Measurements from ENCODE around the gene WNK2.
"Not testable (repeated sequence)": the region's sequence is repeated elsewhere in the genome, so short reads cannot be mapped to it uniquely, and the experiment has no call there.

The WNK2 gene

DNA sequence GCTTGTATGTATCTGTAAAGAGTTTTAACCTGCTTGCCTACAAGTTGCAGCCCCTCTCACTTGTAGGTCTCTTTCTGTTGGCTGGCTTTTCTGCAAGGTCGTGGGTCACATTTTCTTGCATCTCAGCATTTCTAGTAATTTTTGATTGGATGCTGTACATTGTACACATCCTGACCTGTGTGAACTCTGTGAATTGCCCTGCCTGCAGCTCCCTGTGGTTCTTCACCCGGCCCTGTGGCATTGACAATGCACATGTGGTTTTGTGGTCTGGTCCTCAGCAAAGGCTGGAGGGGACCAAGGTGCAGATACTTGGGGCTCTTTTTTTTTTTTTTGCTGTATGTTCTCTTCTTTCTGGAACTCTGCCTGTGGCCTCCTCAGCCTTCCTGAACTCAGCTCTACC is 53.6 kb downstream of the WNK2 start:
- DNase-seq (ENCODE audit: low read depth) = no peak

DNA sequence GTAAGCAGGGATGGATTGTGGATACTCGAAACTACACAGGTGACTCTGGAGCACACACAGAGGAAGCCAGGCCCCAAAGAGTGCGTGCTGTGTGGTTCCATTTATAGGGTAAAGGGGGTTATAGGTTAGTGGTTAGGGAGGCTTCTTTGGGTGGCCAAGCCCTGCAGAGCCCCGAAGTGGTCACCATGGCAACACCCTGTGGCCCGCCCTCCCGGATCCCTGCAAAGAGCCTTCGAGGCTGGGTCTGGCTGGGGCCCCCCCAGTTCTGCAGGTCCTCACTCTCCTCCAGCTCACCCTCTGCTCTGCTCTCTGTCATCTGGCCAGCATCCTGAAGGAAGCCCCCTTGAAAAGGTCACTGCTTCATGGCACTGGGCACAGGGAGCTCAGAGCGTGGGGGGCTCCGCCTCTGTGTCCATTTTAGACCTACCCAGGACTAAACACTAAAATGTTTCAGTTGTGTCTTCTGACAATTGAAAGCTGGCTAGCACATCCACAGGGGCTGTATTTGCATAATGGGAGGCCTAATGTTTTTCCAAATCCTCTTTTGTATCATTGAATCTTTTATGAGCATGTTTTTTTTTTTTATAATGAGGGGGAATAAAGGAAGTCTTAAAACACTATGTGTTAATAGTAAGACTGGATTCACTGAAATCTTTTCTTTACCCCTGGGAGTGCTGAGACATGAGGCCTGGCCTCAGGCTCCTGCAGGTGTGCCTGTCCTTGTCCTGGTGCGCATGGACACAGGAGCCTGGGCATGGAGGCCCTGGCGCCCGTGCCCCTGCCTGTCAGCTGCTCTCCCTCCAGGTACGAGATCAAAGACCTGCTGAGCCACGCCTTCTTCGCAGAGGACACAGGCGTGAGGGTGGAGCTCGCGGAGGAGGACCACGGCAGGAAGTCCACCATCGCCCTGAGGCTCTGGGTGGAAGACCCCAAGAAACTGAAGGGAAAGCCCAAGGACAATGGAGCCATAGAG is 55.3 kb downstream of the WNK2 start:
- no peak for DNase-seq (ENCODE audit: low read depth)

DNA sequence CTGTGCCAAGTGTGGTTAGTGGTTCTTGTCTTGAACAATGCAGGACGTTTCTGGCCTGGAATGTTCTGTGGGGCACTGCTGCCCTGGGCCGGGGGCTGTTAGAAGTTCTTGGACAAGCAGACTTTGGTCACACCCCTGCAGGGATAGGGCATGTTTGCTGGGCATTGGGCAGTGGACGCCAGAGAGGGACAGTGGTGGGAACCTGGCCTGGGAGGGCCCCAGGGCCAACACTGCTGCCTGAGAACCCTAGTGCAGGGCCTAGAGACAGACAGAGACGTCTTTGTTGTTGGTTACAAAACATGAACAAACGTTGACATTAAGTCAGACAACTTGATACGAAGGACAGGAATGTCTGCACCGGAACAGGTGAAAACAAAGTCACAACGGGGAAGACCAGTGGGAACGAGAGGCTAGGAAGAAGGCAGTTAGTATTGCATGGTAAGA is 57.0 kb downstream of the WNK2 start:
- no peak for DNase-seq (ENCODE audit: low read depth)

DNA sequence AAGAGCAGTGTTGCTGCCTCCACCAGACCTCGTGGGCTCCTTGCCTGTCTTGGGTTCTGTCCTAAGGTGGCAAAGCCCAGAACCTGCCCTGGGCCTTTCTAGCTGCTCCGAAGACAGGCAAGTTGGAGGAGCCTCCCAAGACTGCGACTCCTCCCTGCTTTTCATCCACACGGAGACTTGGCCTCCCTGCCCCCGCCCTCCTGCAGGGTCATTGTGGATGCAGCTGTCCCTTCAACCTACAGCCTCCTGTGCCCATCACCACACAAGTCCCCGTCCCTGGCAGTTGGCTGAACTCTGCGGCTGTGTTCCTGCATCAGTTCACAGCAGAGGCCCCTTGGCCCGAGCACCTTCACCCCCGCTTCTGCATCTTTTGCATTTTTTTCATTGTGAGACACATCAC is 59.2 kb downstream of the WNK2 start:
- no peak for DNase-seq (ENCODE audit: low read depth)

DNA sequence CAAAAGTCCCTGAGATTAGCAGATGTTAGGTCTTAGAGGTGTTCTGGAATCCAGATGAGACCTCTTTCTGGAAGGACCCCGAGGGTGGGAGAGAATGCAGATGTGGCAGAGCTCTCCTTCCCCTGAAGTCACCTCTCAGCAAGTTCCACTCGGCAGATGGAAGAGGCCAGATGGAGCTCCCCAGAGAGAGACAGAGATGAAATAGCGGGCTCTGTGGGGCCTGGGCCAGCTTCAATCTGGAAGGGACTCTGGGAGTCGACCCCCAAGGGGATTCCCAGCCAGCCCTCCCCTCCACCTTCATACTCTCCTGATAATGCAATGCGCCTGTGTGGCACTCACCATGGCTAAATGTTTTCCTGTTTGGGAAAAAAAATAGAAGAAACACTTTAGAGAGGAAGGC is 60.2 kb downstream of the WNK2 start:
- DNase-seq (ENCODE audit: low read depth) = no peak

DNA sequence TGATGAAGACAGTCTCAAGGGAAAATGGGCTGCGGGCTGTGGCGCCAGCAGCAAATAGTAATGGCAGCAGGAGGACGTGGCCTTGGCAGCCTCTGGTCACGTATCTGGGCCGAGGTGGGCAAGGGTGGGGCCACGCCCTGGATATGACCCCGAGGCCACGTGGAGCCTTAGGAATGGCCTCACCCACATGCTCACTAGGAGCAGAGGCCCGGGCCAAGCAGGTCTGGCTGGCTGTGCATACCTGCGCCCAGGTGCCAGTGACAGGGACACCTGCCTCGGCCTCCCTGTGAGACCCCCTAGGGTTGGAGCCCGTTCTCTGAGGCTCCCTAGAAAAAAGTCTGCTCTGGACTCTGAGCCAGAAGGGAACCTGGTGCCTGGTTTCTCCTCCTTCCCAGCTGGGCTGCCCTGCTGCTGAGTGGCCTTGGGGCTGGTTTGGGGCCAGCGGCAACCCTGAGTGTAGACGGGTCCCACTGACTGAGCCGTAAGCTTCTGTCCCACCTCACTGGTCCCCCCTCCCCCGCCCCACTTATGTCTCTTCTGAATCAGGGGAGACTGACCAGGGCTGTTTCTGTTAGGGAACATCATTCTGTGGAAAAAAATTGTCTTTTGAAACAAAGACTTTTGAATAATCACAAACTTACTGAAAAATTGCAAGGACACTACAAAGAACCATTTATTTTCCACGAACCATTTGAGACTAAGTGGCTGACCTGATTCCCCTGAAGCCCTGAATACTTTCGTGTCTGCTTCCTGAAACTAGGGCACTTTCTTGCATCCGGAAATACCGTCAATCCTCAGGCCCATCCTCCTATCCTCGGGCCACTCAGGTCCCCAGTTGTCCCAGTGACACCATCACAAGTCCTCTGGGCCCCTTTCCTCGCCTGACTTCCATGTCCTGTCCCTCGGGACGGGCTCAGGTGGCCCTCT is 60.8 kb downstream of the WNK2 start:
- DNase-seq (ENCODE audit: low read depth) = no peak

DNA sequence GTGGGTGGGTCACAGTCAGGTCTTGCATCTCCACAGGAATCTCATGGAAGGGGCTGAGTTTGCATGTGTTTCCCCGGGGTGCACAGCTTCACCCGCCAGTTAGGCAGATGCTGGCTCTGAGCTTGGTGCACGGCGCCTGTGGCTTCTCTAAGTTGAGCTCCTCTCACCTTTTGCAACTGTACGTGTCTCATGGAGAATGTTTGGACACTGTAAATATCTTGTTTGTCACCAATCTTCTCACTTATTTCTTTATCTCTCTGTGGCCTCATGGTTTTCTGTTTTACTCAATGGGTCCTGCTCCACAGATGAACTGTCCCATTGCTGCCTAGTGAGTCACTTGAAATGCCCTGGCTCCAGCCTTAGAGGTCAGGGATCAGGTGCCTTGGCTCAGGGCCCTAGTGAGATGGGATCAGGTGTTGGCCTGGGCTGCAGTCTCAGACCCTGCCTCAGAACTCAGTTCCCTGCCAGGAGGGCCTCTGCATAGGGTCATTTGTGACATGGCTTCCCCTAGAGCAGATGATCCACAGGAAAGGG is 61.6 kb downstream of the WNK2 start:
- DNase-seq (ENCODE audit: low read depth) = no peak

DNA sequence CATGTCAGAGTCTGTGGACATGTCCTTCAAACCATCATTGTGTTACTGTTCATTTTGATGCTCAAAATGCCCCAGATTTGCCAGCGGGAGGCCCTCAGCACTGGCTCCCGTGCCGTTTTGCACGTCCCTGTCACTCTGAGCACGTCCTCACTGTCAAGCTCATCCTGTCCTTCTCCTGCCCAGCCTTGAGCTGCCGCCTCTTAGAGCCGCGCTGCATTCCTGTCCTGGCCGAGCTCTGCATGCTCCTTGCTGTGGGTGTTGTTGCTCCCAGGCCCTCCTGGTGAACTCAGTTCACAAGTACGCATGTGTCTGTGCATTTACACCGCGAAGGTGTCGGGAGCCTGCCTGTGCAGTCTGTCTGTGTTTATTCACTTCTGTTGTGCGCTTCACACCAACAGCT is 62.2 kb downstream of the WNK2 start:
- DNase-seq (ENCODE audit: low read depth) = no peak

DNA sequence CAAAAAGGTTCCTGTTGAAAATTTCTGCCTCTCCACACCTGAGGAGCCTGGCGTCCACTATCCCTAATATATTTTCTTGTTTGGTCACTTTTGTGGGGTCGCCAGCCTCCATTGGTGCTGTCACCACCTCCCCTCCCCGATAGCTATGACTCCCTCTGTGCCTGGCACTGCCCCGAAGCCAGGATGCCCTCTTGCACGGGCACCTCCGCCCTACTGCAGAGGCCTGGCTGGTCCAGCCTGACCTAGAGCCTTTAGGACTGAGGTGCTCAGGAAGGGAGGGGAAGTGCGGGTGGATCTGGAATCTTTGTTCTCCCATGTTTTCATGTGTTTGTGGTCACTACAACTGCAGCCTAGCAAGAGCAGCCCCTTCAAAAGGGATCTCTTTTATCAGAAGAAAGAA is 62.6 kb downstream of the WNK2 start:
- DNase-seq (ENCODE audit: low read depth) = no peak

DNA sequence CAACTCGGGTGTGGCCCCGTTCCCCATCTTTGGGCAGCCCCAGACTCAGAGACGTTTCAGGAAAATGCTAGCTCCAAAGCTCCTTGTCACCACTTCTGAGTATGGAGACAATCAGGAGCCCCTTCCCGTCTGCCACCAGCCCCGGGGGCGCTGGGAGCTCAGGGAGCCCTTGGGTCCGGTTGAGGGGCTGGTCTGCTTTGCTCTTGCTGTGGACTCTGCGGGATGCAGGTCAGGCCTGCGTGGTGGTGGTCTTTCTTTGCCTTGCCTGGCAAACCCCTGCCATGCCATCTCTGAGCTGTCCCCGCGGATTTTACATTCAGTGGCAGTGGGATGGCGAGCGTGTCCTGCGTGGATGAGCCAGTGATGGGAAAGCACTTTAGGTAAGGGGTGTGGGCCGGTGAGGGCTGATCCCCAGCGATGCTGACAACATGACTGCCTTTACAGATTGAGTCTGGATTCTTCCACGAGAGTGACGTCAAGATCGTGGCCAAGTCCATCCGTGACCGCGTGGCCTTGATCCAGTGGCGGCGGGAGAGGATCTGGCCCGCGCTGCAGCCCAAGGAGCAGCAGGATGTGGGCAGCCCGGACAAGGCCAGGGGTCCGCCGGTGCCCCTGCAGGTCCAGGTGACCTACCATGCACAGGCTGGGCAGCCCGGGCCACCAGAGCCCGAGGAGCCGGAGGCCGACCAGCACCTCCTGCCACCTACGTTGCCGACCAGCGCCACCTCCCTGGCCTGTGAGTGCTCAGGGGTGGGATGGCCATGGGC is 63.3 kb downstream of the WNK2 start:
- no peak for DNase-seq (ENCODE audit: low read depth)

DNA sequence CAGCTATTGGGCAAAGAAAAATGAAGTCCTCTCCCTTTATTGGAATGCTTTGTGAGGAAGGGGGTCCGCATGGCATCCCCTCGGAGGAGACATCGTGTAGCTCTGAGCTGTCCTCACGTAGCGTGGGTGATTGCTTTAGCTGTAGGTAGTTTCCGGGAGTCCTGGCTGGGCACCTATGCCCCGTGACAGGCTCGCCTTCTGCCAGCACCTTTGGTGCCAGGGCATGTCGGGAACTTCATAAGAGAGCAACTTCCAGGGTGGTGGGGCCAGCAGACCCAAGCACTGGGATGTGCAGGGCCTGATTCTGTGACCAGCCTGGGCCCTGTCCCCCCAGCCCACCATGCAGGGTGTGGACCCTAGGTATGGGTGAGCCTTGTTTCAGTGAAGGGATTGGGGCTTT is 64.0 kb downstream of the WNK2 start:
- DNase-seq (ENCODE audit: low read depth) = no peak

DNA sequence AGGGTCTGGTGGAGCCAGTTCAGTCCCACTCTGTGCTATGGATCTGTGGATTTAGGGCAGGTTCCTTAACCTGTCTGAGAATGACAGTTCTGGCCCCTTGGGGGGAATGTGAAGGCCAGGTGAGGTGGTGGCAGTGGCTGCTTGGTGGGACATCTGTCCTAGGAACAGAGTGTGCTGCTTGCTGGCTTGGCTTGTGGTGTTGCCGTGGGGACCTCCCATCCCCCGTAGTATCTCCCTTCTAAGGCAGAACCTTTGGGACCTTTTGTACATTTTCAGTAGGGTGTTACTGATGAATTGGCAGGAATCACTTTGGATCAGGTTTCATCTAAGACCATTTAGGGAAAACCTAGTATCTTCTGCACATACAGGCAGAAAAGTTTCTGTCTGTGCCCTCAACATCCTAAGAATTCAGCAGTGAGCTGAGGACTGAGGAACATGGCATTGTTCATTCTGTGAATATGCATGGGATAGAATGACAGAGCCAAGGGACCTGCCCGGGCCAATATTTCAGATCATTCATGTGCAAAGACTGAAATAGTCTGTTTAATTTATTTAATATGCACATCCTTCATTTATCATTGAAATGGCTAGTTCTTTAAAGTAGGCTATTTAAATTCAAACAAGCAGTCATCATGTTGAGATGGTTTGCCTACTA is 64.6 kb downstream of the WNK2 start:
- no peak for DNase-seq (ENCODE audit: low read depth)

DNA sequence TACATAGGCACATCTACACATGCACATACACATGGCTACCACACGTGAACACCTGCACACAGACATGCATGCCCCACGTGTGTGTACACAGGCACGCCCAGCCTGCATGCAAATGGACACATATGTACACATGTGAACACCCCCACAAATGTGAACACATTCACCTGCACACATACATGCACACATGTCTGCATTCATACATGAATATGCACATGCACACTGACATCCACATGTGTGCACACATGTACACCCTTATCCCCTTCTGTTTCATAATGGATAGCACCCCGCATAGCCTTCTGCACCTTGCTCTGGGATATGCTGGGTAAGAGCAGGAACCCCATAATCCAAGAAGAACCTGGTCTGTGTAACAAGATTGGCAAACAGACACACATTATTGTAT is 66.2 kb downstream of the WNK2 start:
- no peak for DNase-seq (ENCODE audit: low read depth)

DNA sequence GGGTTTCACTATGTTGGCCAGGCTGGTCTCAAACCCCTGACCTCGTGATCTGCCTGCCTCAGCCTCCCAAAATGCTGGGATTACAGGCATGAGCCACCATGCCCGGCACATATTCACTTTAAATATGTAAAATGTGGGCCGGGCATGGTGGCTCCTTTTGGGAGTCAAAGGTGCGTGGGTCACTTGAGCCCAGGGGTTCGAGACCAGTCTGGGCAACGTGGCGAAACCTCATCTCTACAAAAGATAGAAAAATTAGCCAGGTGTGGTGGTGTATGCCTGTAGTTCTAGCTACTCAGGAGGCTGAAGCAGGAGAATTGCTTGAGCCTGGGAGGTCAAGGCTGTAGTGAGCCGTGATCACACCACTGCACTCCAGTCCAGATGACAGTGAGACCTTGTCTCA is 67.4 kb downstream of the WNK2 start:
- not testable (repeated sequence) for DNase-seq (ENCODE audit: low read depth)

DNA sequence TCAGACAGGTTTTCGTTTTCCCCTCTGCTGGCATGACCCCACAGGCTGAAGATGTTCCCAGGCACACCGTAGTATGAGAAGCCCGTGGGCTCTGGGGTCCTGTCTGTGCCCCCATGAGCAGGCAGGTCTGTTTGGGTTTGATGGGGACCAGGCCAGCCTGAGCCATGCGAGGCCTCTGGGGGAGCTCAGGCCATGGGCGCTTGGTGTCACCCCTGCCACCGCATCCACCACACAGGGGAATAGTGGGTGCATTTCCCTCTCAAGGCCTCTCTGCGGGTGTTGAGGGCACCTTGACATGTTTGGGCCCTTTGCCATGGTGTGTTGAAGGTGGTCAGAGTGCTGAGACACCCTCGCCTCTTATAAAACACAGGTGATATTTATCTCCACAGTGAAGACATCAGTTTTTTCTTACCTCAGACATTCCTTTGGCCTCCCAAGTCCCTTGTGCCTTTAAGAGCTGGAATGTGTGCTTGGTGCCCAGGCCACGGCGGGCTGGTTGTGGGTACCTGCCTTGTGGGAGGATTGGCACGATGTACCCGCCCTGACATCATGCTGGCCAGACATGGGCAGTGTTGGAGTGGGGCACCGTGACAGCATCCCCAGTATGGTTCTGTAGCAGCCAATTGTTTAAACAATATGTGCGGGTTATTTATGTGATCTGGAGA is 68.3 kb downstream of the WNK2 start:
- no peak for DNase-seq (ENCODE audit: low read depth)

DNA sequence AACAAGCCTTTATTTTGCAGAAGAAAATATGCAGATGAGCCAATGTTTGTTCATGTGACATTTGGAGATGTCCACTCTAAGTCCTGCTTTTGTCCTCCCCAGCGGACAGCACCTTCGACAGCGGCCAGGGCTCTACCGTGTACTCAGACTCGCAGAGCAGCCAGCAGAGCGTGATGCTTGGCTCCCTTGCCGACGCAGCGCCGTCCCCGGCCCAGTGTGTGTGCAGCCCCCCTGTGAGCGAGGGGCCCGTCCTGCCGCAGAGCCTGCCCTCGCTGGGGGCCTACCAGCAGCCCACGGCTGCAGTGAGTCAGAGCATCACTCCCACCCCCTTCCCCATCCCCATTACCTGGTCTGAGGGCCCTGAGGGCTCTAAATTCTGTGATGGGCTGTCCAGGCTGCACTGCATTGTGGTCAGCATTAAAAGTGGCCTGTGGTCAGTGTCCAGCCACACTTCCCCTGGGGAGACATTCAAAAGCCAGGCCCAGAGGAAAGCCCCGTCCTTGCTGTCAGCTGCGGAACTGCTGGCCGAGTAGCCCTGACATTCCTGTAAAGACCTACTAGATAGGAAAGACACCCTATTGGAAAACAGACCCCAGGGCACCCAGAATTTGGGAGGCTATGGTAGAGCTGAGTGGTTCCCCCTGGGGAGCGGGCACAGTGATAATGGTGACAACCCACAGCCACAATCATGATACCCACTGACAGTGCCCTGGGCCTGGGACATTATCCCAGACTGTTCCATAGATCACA is 69.0 kb downstream of the WNK2 start:
- no peak for DNase-seq (ENCODE audit: low read depth)

DNA sequence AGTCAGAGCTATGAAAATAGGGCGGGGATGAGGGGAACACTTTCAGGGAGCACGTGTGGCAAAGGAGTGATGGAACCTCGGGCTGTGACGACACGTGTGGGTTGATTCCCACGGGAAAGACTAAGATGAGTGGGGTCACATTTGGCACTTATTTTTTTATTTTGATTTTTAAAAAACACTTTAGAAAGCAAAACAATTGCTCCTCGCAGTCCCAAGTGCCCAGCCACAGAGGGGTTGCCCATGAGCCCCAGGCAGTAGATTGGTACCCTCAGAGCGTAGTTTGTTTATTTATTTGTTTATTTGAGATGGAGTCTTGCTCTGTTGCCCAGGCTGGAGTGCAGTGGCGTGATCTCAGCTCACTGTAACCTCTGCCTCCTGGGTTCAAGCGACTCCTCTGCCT is 69.7 kb downstream of the WNK2 start:
- no peak for DNase-seq (ENCODE audit: low read depth)

DNA sequence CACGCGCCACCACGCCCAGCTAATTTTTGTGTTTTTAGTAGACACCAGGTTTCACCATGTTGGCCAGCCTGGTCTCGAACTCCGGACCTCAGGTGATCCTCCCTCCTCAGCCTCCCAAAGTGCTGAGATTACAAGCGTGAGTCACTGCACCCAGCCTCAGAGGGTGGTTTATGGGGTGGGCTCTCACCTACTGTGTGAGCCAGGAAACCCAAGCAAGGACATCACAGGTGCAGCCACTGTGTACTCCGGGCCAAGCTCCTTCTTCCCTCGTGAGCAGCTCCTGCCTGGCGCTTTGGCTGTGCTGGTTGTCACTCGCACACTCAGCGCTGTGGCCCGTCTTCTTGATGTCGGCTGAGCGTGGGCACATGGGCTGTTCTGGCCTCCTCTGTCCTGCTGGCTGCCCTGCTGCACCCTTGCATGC is 70.1 kb downstream of the WNK2 start:
- no peak for DNase-seq (ENCODE audit: low read depth)

DNA sequence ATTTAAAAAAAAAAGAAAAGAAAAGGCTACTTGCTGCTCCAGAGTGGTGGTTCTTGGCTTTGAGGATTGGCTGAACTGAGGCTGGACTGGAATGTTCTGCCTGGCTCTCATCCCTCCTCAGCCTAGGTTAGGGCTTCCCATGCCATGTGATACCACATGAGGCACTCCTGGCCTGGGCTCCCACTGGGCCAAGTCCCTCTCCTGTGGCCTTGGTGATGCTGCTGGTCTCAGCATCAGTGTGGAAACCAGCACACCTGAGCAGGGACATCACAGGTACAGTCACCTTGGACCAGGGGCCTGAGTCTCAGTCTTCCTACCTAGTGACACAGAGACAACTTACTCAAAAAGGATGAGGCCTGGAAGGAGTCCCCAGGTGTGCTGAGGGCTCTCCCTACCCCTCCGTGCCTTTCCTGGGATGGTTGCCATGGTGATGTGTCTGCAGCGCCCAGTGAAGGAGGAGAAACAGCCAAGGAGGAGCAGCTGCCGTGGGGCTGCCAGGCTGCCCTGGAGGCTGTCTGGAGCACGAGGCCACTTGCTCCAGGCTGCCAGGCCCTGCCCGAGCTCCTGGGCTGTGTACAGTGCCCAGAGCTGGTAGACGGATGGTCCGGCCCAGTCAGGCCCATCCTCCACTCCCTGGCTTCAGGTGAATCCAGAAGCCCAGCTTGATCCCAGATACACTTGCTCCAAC is 71.0 kb downstream of the WNK2 start:
- no peak for DNase-seq (ENCODE audit: low read depth)

Data from GM04504 (cell line).